Right renal cortex interstitium (tissue), 3 donors: Measurements from ENCODE around the gene DNAJC6. TPM values are rescaled to one million over a fixed set of nuclear protein-coding genes. Genes with fewer than 3 reads are reported as not detected.
"Not testable (repeated sequence)": the region's sequence is repeated elsewhere in the genome, so short reads cannot be mapped to it uniquely, and the experiment has no call there.

Source experiments
- DNase-seq, 3 donors: peaks; one replicate each; pipeline ENCODE4 v3.0.0-alpha.2; 2013; ENCODE audit warnings: low read depth in 3 of 3, low spot score in 2 of 3
- polyA plus RNA-seq, 3 donors: library from polyadenylated mRNA; unstranded; fragments of 120-200 nt; gene quantifications; one replicate each; pipeline ENCODE4 v1.2.1, GENCODE V29; 2013; ENCODE audit not compliant: insufficient read length in 3 of 3

Gene DNAJC6
- polyA plus RNA-seq, 3 donors = 5.9 to 7.2 (median 6.8) TPM

GRCh38 chr1:65291818-65292217, 17.5 kb upstream of the DNAJC6 start:
- DNase-seq = not testable (repeated sequence)

- no peak for DNase-seq
Observed at GRCh38 chr1:65292861-65293593, 16.3 kb upstream of the DNAJC6 start.

GRCh38 chr1:65297706-65298105, 11.6 kb upstream of the DNAJC6 start:
- no peak for DNase-seq

GRCh38 chr1:65299328-65299727, 10.0 kb upstream of the DNAJC6 start:
- no peak for DNase-seq

GRCh38 chr1:65308781-65309303, 501 bp upstream of the DNAJC6 start:
- DNase-seq = no peak

GRCh38 chr1:65310078-65310587, 790 bp downstream of the DNAJC6 start:
- DNase-seq = no peak

- no peak for DNase-seq
Observed at GRCh38 chr1:65311760-65312159, 2.4 kb downstream of the DNAJC6 start.

GRCh38 chr1:65316233-65316632, 6.9 kb downstream of the DNAJC6 start:
- DNase-seq = no peak

GRCh38 chr1:65317866-65318653, 8.7 kb downstream of the DNAJC6 start:
- DNase-seq = no peak

GRCh38 chr1:65319141-65319540, 9.8 kb downstream of the DNAJC6 start:
- no peak for DNase-seq

- no peak for DNase-seq
Observed at GRCh38 chr1:65319754-65320153, 10.4 kb downstream of the DNAJC6 start.

GRCh38 chr1:65321879-65322278, 12.5 kb downstream of the DNAJC6 start:
- no peak for DNase-seq

- DNase-seq = no peak
Observed at GRCh38 chr1:65323246-65323645, 13.9 kb downstream of the DNAJC6 start.

- no peak for DNase-seq
Observed at GRCh38 chr1:65330021-65330420, 20.7 kb downstream of the DNAJC6 start.

GRCh38 chr1:65330822-65331221, 21.5 kb downstream of the DNAJC6 start:
- DNase-seq = no peak

- no peak for DNase-seq
Observed at GRCh38 chr1:65332821-65333220, 23.5 kb downstream of the DNAJC6 start.

- DNase-seq = no peak
Observed at GRCh38 chr1:65334081-65334480, 24.7 kb downstream of the DNAJC6 start.

GRCh38 chr1:65339866-65340468, 30.6 kb downstream of the DNAJC6 start:
- no peak for DNase-seq

- no peak for DNase-seq
Observed at GRCh38 chr1:65341381-65341780, 32.0 kb downstream of the DNAJC6 start.

- no peak for DNase-seq
Observed at GRCh38 chr1:65343286-65343685, 33.9 kb downstream of the DNAJC6 start.

- DNase-seq = no peak
Observed at GRCh38 chr1:65344171-65344814, 35.0 kb downstream of the DNAJC6 start.
